ENCODE measurements around the gene ZNF140. TPM values are rescaled to one million over a fixed set of nuclear protein-coding genes. Genes with fewer than 3 reads are reported as not detected.

Gene ZNF140
- total and polyA plus RNA-seq, 7 donors: 7.8 to 18.8 (median 12.9) TPM

GRCh38 chr12:133073836-133074235, 6.9 kb upstream of the ZNF140 start:
- Histone ChIP-seq H3K4me3 (no peak overlapping the region), H3K27ac (no peak overlapping the region), H3K36me3 (no peaks in the 10 kb centered on the region), H3K9me3 (peaks cover 6 to 69% (median 60%) of the 10 kb centered on the region in 4 donors), H3K4me1 (no peaks in the 10 kb centered on the region), H3K27me3 (no peaks in the 10 kb centered on the region)
- intact Hi-C loops (cut with DNase I): no loop called here
- TF ChIP-seq CTCF (IDR thresholded peaks at IDR 0.05): no peak
- no peak for TF ChIP-seq POLR2AphosphoS5 (IDR thresholded peaks at IDR 0.05)
- no peak for TF ChIP-seq EP300 (IDR thresholded peaks at IDR 0.05)
- 89 to 90% methylated on average over 2 of the region's 2 CpGs for WGBS, 2 donors
- no peak for DNase-seq

- peak; percentile 99 for DNase-seq
- Histone ChIP-seq H3K27me3 (no peaks in the 10 kb centered on the region), H3K4me3 (peak overlapping the region; percentile 63 to 90 (median 78)), H3K9me3 (peaks cover 20 to 75% (median 52%) of the 10 kb centered on the region in 4 donors), H3K36me3 (peaks cover 14 to 31% (median 28%) of the 10 kb centered on the region in 4 donors), H3K4me1 (peaks cover 0 to 10% (median 4%) of the 10 kb centered on the region in 4 donors), H3K27ac (peak overlapping the region; percentile 92 to 98 (median 96))
- intact Hi-C loops (cut with DNase I): loop anchor here (1.0 to 5.0 kb wide), 5 partner anchors 43 to 253 kb away; partner anchors contain the start of genes GOLGA3, ZNF10, ZNF26 and ZNF268
- TF ChIP-seq POLR2AphosphoS5 (IDR thresholded peaks at IDR 0.05): peak in 2 of 4 donors; percentile 53 to 83
- no peak for TF ChIP-seq CTCF (IDR thresholded peaks at IDR 0.05)
- peak in 1 of 4 donors; percentile 51 for TF ChIP-seq EP300 (IDR thresholded peaks at IDR 0.05)
- TF ChIP-seq POLR2A (IDR thresholded peaks at IDR 0.05): no peak
- WGBS, 2 donors: 0% methylated on average over 22 of the region's 22 CpGs
Measured at GRCh38 chr12:133080026-133080367, 726 bp upstream of the ZNF140 start.

- whole genome bisulfite sequencing, 2 donors: 28 to 31% methylated on average over 17 of the region's 17 CpGs
- Histone ChIP-seq H3K27ac (peak overlapping the region; percentile 92 to 98 (median 96)), H3K4me3 (peak overlapping the region; percentile 63 to 90 (median 78)), H3K4me1 (peaks cover 0 to 10% (median 4%) of the 10 kb centered on the region in 4 donors), H3K36me3 (peaks cover 25 to 44% (median 41%) of the 10 kb centered on the region in 4 donors), H3K9me3 (peaks cover 25 to 78% (median 56%) of the 10 kb centered on the region in 4 donors), H3K27me3 (no peaks in the 10 kb centered on the region)
- intact Hi-C loops (cut with DNase I): loop anchor here (5.0 kb wide), 1 partner anchor 254 kb away; the partner anchor contains the start of gene GOLGA3
- TF ChIP-seq POLR2A (IDR thresholded peaks at IDR 0.05) (peak in 1 of 2 donors; percentile 1), EP300 (IDR thresholded peaks at IDR 0.05) (no peak)
- no peak for DNase-seq
Measured at GRCh38 chr12:133081159-133081780, 547 bp downstream of the ZNF140 start.

GRCh38 chr12:133083345-133083744, 2.6 kb downstream of the ZNF140 start:
- H3K4me1 ChIP-seq: peaks cover 0 to 10% (median 4%) of the 10 kb centered on the region in 4 donors
- no peak overlapping the region for H3K27ac ChIP-seq
- intact Hi-C loops (cut with DNase I): loop anchor here (5.0 kb wide), 1 partner anchor 256 kb away; the partner anchor contains the start of gene GOLGA3
- peaks cover 25 to 65% (median 58%) of the 10 kb centered on the region in 4 donors for H3K36me3 ChIP-seq
- no peak for DNase-seq
- H3K9me3 ChIP-seq: peaks cover 34 to 80% (median 50%) of the 10 kb centered on the region in 4 donors
- H3K4me3 ChIP-seq: no peak overlapping the region
- 96 to 98% methylated on average over 6 of the region's 6 CpGs for WGBS, 2 donors
- TF ChIP-seq EP300 (IDR thresholded peaks at IDR 0.05) (no peak), POLR2AphosphoS5 (IDR thresholded peaks at IDR 0.05) (no peak), CTCF (IDR thresholded peaks at IDR 0.05) (no peak), POLR2A (IDR thresholded peaks at IDR 0.05) (no peak)
- no peaks in the 10 kb centered on the region for H3K27me3 ChIP-seq

- no peak overlapping the region for H3K4me3 ChIP-seq
- H3K27me3 ChIP-seq: no peaks in the 10 kb centered on the region
- no peak for DNase-seq
- 98 to 99% methylated on average over 3 of the region's 3 CpGs for WGBS, 2 donors
- TF ChIP-seq POLR2AphosphoS5 (IDR thresholded peaks at IDR 0.05) (no peak), CTCF (IDR thresholded peaks at IDR 0.05) (no peak), POLR2A (IDR thresholded peaks at IDR 0.05) (no peak), EP300 (IDR thresholded peaks at IDR 0.05) (no peak)
- no peak overlapping the region for H3K27ac ChIP-seq
- H3K9me3 ChIP-seq: peaks cover 50 to 100% (median 86%) of the 10 kb centered on the region in 4 donors
- peaks cover 30 to 98% (median 63%) of the 10 kb centered on the region in 4 donors for H3K36me3 ChIP-seq
- no peaks in the 10 kb centered on the region for H3K4me1 ChIP-seq
- intact Hi-C loops (cut with DNase I): no loop called here
Measured at GRCh38 chr12:133105620-133106019, 24.9 kb downstream of the ZNF140 start.

Measured in sigmoid colon (tissue), 7 donors.